DLD1 (cell line): ENCODE measurements around the gene DHX29.
"Not testable (repeated sequence)": the region's sequence is repeated elsewhere in the genome, so short reads cannot be mapped to it uniquely, and the experiment has no call there.

ENCODE experiments used
- in situ Hi-C: cut with HindIII; loops from 2 replicates; pipeline ENCODE4 v1.10.0; 2017; ENCODE audit warnings: low sequenced_read_pairs

Gene DHX29

DNA sequence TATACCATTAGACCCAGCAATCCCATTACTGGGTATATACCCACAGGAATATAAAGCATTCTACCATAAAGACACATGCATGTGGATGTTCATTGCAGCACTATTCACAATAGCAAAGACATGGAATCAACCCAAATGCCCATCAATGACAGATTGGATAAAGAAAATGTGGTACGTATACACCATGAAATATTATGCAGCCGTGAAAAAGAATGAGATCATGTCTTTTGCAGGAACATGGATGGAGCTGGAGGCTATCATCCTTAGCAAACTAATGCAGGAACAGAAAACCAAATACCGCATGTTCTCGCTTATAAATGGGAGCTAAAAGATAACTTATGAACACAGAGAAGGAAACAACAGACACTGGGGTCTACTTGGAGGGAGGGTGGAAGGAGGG lies 10.7 kb upstream of the DHX29 start:
- in situ Hi-C loops = not testable (repeated sequence)

DNA sequence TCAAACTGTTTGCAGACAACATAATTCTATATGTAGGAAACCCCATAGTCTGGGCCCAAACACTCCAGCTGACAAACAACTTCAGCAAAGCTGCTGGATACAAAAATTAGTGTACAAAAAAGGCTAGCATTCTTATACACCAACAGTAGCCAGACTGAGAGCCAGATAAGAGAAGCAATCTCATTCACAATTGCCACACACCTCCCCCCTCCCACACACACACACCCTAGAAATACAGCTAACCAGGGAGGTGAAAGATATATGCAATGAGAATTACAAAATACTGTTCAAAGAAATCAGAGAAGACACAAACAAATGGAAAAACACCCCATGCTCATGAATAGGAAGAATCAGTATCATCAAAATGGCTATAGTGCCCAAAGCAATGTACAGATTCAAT lies 9.3 kb upstream of the DHX29 start:
- in situ Hi-C loops = no loop called here

DNA sequence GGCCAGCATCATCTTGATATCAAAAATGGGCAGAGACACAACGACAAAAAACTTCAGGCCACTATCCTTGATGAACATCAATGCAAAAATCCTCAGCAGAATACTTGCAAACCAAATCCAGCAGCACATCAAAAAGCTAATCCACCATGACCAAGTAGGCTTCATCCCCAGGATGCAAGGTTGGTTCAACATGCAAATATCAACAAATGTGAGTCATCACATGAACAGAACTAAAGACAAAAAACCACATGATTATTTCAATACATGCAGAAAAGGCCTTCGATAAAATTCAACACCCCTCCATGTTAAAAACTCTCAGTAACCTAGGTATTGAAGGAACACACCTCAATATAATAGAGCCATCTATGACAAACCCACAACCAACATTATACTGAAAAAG lies 8.8 kb upstream of the DHX29 start:
- in situ Hi-C loops = no loop called here

DNA sequence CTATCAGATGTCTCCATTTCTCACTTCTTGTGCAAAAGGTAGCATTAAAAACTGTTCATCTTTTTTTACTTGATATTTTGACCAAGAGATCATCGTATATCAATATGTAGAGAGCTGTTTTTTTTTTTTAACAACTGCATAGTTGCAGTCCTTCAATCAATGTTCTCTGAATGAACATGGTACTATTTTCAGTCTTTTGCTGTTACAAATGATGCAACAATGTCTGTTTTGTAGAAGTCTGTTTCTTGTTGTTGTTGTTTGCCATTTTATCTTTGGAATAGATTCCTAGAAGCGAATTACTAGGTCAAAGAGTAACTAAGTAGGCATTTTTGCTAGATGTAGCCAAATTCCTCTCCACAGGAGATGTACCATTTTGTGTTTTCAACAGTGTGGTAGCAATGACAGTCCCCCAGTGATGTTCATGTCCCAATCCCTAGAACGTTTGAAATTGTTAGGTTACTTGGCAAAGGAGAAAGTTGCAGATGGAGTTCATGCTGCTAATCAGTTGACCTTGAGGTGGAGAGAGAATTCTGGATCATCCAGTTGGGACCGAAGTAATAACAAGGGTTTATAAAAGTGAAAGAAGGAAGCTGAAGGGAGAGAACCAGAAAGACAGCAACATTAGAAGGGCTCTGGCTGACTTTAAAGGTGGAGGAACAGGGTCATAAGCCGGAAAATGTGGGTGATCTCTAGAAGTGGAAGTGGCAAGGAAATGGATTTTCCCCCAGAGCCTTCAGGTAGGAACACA lies 6.5 kb upstream of the DHX29 start:
- in situ Hi-C loops = no loop called here

DNA sequence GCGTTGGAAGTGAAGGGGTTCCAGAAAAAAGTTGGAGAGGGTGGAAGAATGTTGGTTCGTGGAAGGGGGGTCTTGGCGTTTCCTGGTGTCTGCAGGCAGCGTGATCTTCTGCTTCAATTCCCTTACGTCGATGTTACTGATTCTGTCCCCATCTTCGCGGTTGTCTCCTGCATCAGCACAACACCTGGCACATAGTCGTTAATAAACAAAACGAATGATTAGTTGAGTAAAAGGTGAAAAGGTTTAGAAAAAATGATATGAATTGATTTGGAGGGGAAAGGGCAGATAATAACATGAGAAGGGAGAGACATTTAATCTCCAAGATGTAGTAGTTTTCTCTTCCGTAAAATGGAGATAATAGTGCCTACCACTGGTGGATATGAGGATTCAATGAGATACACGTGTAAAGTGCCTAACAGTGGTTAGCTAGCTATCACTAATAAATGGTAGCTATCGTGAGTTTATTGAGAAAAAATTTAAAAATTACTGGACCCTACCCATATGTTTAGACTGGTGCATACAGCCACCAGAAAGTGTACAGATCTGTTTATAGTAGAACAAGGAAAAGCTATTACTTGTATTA lies 851 bp upstream of the DHX29 start:
- in situ Hi-C loops = no loop called here

DNA sequence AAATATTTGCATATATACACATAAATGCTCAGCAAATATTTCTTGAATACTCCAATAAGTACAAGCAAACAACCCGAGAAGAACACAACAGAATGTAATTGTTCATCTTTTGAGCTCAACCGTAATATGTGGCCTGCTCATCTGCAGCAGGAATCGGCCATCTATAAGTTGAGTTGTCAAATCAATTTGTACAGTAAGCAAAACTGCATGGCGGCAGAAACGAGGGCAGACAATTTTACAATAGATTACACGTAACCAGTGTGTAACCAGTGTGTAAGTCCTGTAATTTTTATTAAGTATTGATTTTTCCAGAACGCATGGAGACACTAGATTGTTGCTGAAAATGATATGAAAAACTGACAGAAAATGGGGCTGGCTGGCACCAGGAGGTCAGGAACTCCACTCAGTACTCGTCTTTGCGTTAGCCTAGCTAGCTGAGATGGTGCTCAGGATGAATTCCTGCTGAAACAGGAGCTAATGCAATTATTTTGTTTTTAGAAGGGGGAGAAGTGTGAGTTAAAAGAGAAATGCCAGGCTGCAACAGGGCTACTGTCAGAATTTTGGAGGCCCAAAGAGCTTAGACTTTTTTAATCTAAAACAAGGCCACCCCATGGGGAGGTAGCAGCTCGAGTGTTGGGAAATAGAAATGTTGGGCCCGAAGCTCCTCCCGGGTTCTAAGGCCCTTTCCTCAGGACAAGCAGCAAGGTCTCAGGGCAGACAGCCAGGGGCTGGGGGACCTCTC lies 682 bp downstream of the DHX29 start:
- in situ Hi-C loops = no loop called here

DNA sequence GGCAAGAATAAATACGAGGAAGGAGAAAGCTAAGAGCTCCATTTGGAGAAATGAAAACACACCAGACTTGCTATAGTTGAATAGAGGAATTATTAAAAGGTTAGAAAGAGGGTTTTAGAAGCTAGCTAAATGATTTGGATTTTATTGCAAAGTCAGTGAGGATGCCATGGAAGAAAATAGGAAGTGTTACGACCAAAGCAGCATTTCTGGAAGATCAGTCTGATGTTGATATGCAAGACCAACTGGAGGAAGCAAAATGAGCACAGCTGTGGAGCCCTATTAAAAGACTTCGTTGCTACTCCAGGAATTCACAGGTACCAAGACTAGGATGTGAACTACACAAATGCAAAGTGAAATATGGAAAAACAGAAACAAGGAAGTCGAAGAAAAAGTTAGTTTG lies 2.1 kb downstream of the DHX29 start:
- in situ Hi-C loops = no loop called here

DNA sequence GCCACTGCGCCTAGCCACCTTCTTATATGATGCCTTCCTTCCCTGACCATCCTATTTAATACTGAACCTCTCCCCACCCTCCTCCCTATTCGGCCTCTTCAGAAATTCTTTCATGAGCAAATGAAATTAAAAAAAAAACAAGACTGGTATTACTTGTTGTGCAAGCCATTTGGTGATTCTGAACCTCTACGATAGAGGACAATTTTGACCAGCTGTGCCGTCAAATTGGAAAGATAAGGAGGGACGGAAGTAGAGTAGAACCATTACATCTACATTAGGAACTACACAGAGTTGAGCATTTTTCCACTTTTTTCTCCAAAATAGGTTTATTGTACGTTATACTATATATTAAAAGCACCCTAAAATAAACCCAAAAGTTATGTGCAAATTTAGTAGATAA lies 2.9 kb downstream of the DHX29 start:
- in situ Hi-C loops = no loop called here

DNA sequence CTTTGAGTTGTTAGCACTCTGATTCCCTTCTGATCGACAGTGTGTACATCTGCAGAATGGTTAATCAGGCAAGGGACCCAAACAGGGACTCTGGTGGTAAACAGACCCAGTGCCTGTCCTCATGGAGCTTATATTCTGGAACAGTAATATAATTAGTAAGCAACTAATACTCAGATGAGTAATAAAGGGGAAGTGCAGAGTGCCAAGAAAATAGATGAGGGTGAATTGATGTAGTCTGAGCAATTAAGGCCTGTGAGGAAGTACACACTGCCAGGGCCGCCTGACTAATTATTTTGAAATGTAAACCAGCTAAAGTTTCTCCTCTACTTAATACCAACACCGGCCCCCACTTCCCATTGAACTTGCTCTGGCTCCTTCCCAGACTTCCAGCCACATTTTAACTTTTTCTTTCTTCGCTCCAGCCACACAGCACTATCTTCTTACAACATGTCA lies 4.2 kb downstream of the DHX29 start:
- in situ Hi-C loops = no loop called here

DNA sequence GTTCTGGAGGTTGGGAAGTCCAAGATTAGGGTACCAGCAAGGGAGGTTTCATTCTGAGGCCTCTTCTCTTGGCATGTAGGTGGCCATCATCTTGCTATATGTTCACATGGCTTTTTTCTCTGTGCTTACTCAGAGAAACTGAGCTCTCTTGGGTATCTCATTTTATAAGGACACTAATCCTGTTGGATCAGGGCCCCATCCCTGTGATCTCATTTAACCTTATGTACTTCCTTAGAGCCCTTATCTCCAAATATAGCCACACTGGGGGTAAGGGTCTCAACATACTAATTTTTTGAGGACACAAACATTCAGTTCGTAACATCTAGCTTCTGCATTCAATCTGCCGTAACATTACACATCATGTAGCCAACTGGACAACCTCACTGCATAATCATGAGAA lies 6.6 kb downstream of the DHX29 start:
- in situ Hi-C loops = no loop called here

DNA sequence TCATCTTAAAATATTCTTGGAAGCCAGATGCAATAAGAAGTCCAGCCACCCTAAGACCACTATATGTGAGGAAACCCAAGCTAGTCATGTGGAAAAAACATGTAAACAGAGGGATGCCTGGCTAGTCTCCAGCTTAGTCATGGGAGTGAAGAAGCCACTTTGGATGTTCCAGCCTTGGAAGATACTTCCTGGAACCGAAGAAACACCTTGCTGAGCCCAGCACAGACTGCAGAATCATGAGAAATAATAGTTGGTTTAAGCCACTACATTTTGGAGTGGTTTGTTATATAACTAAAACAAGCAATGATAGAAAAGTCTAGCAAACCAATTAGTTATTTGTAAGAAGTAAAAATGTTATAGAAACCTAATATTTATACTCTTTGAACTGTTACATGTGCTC lies 12.6 kb downstream of the DHX29 start:
- in situ Hi-C loops = no loop called here

DNA sequence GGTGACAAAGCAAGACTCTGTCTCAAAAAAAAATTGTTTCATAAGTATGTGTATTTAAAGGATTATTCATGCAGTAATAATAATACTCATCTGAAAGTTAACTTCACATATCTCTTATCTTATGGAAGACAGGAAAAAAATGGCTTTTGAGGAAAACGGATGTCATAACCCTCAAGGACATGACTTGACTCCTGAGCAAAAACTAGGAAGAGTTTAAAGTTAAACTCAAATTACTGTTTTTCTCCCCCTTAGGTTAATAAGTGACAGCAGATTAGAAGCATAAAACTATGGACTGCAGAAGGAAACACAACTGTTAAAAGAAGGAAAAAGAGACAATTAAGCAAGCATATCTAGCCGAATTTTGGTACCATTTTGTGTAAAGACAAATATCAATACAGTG lies 16.5 kb downstream of the DHX29 start:
- in situ Hi-C loops = no loop called here

DNA sequence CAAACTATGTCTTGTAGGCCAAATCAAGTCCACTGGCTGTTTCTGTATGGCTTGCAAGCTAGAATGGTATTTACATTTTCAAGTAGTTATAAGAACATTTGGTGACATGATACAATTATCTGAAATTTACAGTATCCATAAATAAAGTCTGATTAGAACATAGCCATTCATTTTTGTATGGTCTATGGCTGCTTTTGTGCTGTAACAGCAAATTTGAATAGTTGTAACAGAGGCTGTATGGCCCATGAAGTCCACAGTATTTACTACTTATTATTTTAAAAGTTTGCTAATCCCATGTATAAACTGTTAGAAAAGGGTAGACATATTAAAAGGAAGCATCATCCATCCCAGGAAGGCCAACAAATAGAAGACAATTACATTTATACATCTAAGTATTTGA lies 17.7 kb downstream of the DHX29 start:
- in situ Hi-C loops = no loop called here

DNA sequence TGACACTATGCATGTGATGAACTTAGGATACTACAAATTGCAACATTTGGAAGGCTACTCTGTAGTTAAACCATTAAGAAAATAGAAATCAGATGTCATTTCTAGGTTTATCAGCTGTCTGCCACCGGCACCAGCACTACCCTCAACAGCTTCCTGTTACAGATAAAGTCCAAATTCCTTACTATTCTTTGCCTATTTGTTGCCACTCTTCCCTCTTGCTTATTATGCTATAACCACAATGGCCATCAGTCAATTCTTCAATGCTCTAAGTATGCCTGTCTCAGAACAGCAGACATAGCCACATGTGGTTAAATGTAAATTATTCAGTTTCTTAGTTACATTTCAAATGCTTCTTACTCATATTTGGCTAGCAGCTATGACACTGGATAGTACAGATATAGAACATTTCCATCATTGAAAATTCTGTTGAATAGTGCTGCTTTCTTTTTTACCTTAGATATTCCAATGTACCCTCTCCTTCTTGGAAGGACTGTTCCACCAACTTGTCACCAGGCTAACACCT lies 21.0 kb downstream of the DHX29 start:
- in situ Hi-C loops = no loop called here

DNA sequence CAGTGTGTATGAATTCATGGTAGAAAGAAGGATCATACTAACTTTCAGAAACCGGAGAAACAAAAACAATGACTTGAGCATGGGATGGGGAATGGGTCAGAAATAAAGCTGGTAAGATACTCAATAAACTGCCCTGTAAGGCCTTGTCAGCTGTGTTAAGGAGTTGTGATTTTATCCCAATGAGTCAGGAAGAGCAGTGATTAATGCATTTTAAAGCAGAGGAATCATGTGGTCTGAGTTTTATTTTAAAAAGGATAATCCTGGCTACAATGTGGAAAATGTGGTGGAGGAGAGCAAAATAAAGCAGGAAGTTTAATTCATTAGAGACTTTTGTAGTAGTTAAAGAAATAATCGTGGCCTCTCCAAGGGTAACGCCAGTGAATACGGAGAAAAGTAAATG lies 28.7 kb downstream of the DHX29 start:
- in situ Hi-C loops = no loop called here

DNA sequence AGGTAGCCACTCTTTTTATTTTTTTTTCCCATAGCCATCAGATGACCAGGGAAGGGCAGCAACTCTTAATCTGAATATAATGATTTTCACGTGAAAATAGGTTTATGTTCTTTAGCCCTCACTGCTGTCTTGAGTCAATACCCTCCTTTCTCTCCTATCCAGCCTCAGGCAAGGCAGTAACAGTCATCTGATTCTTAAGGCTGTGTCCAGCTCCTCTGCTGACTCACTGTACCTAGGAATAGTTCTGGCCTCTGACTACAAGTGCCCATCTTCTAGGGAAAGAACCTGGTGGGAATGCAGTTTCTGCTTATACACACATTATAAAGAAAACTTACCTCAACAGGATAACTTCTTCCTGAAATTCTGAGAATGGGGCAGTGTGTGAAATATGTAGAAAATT lies 30.7 kb downstream of the DHX29 start:
- in situ Hi-C loops = no loop called here

DNA sequence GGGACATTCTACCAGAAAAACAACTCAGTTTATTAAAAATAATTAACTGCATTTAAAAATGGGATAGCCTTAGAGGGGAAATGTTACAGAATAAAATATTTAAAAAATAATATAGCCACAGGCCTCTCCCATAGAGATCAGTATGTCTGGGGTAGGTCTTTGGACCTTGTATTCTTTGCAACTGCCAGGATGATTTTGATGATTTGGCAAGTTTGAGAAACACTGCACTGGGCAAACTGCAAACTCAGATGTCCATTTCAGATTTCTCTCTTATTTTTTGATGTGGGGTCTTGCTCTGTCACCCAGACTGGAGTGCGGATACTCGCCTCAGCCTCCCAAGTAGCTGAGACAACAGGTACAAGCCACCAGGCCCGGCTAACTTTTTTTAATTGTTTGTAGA lies 49.2 kb downstream of the DHX29 start:
- in situ Hi-C loops = no loop called here

DNA sequence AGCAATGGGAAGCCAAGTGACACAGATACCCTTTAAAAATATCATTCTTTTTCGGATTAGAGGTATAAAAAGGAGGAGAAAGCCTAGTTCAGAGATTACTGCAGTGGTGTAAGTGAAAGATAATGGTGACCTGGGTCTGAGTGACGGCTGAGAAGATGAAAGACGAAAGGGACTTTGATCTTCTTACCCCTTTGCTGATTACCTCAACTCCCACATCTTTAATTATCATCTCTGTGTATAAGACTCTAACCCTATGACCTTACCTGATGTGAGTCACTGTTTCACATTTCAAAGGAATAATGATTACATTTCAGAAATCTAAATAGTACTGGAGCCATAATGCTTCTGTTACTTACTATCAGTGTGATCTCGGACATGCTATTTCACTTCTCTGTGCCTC lies 52.7 kb downstream of the DHX29 start:
- in situ Hi-C loops = no loop called here

DNA sequence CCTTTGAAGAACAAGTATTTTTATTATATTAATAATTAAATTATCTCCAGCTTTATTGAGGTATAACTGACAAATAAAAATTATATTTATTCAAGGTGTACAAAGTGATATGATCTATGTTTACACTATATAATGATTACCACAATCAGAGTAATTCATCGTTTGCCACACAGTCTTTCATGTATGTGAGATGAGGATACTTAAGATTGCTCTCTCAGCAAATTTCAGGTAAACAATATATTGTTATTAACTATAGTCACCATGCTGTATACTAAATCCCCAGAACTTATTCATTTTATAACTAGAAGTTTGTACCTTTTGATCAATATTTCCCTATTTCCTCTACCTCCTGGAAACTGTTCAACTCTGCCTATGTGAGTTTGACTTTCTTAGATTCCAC lies 57.4 kb downstream of the DHX29 start:
- in situ Hi-C loops = no loop called here

DNA sequence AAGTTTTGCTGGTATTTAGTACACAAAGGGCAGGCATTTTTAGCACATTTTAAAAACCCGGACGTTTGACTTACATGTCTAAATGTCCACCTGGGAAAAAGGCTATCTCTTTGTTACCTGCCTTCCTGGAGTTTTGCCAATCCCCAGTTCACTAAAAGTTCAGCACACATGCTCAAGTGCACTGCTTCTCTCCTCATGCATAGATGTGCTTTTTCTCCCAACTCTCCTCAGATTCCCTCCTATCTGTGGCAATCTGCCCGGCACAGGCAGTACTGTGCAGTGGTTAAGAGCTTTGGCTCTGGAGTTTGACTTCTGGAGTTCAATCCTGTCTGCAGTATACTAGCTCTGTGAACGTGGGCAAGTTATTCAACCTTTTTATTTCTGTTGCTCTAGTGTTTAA lies 65.7 kb downstream of the DHX29 start:
- in situ Hi-C loops = no loop called here

DNA sequence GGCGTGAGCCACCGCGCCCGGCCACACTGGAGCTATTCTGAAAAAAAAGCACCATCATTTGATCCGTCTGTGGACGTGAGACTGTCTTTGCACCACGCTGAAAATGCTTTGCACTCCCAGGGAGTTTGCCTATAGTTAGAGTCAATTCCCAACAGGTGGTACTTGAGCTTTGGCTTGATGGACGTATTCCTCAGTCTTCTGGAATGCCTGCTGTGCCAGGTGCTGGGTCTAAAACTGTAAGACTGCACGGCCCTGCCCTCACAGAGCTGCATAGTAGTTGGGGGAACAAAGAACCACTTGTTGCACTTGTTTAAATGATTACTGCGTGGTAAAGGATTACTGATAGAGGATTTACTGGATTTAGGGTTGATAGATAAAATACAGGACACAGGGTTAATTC lies 70.7 kb downstream of the DHX29 start:
- in situ Hi-C loops = no loop called here

DNA sequence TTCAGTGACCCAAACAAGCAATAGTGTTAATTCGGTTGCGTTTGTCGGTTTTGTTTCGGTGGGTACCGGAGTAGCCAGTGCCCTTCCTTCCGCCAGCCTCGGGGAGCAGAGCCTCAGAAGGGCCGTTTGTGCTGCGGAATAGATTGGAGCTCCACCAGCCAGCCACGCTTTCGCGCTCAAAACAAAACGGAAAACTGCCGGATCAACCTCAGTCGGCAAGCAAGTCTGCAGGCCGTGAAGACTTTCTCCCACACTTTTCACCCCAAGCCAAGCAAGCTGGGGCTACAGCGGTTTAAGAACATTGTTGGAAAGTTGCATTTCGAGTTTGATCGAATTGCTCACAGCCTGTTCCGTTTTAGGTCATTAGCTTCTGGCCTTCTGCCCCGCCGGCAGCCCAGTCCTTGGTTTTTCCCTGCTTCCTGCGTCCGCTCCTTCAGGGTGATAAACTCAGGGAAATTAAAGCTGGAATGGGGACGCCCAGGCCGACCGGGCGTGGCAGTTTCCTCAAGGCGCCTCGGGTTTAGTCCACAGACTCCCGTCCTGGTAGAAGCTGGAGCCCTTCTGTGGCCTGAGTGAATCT lies 73.3 kb downstream of the DHX29 start:
- in situ Hi-C loops = loop anchor here (5.0 kb wide), 1 partner anchor 57 kb away; no protein-coding TSS in a partner anchor
